Measurements from ENCODE around the gene PMS2. TPM values are rescaled to one million over a fixed set of nuclear protein-coding genes. Genes with fewer than 3 reads are reported as not detected.
A peak's percentile ranks its signal among the peaks of the same experiment; 100 is the strongest.

The PMS2 gene
- total and polyA plus RNA-seq, 9 of the 15 experiments (the other 6 are each of a cell fraction or from before 2014, with no cell fraction given) = 4.9 to 27.6 (median 16.5) TPM

DNA sequence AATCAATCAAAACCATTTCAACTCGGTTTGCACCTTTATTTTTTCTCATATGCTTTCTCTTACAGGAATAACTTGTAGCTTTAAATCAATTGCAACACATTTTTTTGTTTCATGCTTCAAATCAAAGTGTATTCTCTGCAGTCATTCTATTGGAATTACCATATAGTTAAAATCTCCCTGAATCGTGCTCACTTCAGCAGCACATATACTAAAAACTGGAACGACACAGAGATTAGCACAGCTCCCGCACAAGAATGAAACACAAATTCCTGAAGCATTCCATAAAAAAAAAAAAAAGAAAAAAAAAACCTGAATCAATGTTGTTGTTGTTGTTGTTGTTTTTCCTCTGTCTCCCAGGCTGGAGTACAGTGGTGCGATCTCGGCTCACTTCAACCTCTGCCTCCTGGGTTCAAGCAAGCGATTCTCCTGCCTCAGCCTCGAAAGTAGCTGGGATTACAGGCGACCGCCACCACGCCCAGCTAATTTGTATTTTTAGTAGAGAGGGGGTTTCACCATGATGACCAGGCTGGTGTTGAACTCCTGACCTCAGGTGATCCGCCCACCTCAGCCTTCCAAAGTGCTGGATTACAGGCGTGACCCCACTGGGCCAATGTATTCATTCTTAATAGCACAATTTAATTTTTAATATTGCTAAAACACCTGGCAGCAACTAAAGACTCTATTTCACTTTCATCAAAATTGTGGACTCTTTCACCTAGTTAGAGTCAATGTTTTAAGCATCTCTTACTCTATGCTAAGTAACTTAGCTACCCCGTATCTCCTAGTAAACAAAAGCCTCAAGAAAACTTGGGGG lies 48.7 kb upstream of the PMS2 start:
- Histone ChIP-seq H4K20me1 (replicated peaks; ENCODE audit: control insufficient read depth, insufficient read depth, low read length) (peaks cover 8% of the 10 kb centered on the region; the same call in 1 of the 2 replicates), H3K9me1 (ENCODE audit: control insufficient read depth, insufficient read depth, low read length) (no peaks in the 10 kb centered on the region), H3K4me3 (peak overlapping the region; percentile 86), H3K27me3 (ENCODE audit: control insufficient read depth in 2 of 2, insufficient read depth in 2 of 2, low read length in 2 of 2) (no peaks in the 10 kb centered on the region), H3K4me2 (ENCODE audit: insufficient read depth, low read length) (peak overlapping the region; percentile 87), H3K4me1 (replicated peaks in 1 of 2; ENCODE audit: control insufficient read depth in 2 of 2, insufficient read depth in 2 of 2, low read length in 2 of 2) (peaks cover 6 to 21% of the 10 kb centered on the region in 2 experiments; a peak in 4 of 5 replicates), H3K27ac (ENCODE audit: extremely low read depth, low read depth, low read length) (peak overlapping the region; percentile 94), H3K36me3 (ENCODE audit: control insufficient read depth, insufficient read depth, low read length) (peaks cover 27% of the 10 kb centered on the region), H3K79me2 (ENCODE audit: control insufficient read depth, insufficient read depth, low read length) (peaks cover 57% of the 10 kb centered on the region), H3K9me3 (replicated peaks; ENCODE audit: control insufficient read depth, insufficient read depth, low read depth, low read length) (no peaks in the 10 kb centered on the region), H2AFZ (ENCODE audit: low read depth, low read length) (no peak overlapping the region), H3K9ac (ENCODE audit: insufficient read depth in 1 of 2, low read depth in 2 of 2, low read length in 2 of 2) (peak overlapping the region; percentile 89 to 96; a peak in 3 of 4 replicates)
- ChIA-PET CTCF (ENCODE audit: low intra/inter-chr PET ratio) (no interaction called here), POLR2A (interaction anchor here (0.6 to 2.0 kb wide), 14 partner anchors 9 to 75 kb away, joined by 3 to 20 read pairs (median 4); partner anchors contain the start of genes AIMP2, ANKRD61 and PMS2)
- in situ Hi-C loops (cut with MboI) (no loop called here), intact Hi-C loops (cut with micrococcal nuclease) (loop anchor here (2.0 kb wide), 1 partner anchor 49 kb away; the partner anchor contains the start of genes AIMP2 and PMS2)
- no peak for FAIRE-seq
- BruUV-seq (replicated peaks) = no TSS peak
- ATAC-seq = peak; percentile 20
- 1% methylated on average over 12 of the region's 14 CpGs for WGBS (ENCODE audit: insufficient coverage, low coverage, missing lambda C conversion rate)
- peak in 1 of 4 experiments; percentile 69 for DNase-seq (ENCODE audit: extremely low read depth in 1 of 4, low spot score in 3 of 4)
- TF ChIP-seq KLF13 (tag; IDR thresholded peaks at IDR 0.05; ENCODE audit: borderline replicate concordance, low read depth) (peak; percentile 34; the same call in 1 of the 2 replicates), ZNF140 (CRISPR knock-in tag; IDR thresholded peaks at IDR 0.05) (0 out of 2 replicates have a peak, but pooled peaks have one; percentile 64), JUND (IDR thresholded peaks at IDR 0.05; ENCODE audit: borderline replicate concordance, low read depth, low read length) (0 out of 2 replicates have a peak, but pooled peaks have one; percentile 2), JUND (tag; IDR thresholded peaks at IDR 0.05; ENCODE audit: borderline replicate concordance, low read depth, low read length) (no peak), BACH1 (tag; IDR thresholded peaks at IDR 0.05) (no peak), HDAC1 (IDR thresholded peaks at IDR 0.05) (peak in 1 of 2 experiments; percentile 26; a peak in 1 of 4 replicates), KAT7 (CRISPR knock-in tag; IDR thresholded peaks at IDR 0.05; ENCODE audit: borderline replicate concordance) (peak; percentile 39; the same call in 1 of the 2 replicates), FOXK2 (conservative IDR thresholded peaks at IDR 0.05 in 1 of 2, IDR thresholded peaks at IDR 0.05 in 1 of 2; ENCODE audit: low read depth in 2 of 2) (peak in 1 of 2 experiments; percentile 15; a peak in 1 of 4 replicates), SIX5 (IDR thresholded peaks at IDR 0.05; ENCODE audit: borderline replicate concordance in 1 of 2, insufficient read depth in 1 of 2, low read depth in 1 of 2, low read length in 2 of 2) (no peak), SUPT5H (IDR thresholded peaks at IDR 0.05) (peak; percentile 13; the same call in 1 of the 2 replicates), BHLHE40 (IDR thresholded peaks at IDR 0.05; ENCODE audit: low read length) (peak; percentile 48; the same call in 1 of the 2 replicates)
- TF ChIP-seq, protein P1, sequence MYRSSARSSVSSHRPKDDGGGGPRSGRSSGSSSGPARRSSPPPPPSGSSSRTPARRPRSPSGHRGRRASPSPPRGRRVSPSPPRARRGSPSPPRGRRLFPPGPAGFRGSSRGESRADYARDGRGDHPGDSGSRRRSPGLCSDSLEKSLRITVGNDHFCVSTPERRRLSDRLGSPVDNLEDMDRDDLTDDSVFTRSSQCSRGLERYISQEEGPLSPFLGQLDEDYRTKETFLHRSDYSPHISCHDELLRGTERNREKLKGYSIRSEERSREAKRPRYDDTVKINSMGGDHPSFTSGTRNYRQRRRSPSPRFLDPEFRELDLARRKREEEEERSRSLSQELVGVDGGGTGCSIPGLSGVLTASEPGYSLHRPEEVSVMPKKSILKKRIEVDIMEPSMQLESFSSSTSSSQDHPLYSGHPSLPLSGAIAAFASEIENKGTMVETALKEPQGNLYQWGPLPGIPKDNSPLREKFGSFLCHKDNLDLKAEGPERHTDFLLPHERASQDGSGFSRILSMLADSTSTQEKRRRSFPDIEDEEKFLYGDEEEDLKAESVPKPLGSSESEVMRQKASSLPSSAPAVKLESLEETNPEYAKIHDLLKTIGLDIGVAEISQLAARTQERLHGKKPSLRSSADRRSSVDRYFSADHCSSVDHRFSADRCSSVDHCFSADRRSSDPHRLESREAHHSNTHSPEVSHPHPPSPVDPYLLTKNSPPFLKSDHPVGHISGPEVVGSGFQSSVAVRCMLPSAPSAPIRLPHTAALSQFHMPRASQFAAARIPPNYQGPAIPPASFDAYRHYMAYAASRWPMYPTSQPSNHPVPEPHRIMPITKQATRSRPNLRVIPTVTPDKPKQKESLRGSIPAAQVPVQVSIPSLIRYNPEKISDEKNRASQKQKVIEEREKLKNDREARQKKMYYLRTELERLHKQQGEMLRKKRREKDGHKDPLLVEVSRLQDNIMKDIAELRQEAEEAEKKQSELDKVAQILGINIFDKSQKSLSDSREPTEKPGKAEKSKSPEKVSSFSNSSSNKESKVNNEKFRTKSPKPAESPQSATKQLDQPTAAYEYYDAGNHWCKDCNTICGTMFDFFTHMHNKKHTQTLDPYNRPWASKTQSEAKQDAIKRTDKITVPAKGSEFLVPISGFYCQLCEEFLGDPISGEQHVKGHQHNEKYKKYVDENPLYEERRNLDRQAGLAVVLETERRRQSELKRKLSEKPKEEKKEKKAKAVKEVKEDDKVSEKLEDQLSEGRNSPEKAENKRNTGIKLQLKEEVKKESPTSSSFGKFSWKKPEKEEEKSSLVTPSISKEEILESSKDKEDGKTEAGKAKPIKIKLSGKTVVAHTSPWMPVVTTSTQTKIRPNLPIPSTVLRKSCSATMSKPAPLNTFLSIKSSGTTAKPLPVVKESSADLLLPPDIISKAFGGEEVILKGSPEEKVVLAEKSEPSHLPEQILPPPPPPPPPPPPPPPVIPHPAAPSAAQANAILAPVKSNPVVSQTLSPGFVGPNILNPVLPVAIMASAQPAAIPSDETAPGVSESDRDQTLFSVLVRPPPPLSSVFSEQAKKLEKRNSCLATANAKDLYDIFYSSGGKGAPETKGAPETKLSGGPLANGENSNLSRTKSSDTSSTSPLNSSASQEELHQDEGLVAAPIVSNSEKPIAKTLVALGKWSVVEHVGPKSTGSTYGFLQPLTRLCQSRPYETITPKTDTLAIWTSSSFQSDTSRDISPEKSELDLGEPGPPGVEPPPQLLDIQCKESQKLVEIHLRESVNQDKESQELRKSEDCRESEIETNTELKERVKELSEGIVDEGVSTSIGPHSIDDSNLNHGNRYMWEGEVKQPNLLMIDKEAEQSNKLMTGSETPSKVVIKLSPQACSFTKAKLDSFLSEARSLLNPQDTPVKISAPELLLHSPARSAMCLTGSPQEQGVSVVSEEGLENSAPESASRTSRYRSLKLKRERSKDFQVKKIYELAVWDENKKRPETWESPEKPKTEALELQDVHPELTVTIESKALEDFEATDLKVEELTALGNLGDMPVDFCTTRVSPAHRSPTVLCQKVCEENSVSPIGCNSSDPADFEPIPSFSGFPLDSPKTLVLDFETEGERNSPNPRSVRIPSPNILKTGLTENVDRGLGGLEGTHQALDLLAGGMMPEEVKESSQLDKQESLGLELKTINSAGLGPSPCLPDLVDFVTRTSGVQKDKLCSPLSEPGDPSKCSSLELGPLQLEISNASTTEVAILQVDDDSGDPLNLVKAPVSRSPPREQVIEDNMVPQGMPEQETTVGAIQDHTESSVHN (IDR thresholded peaks at IDR 0.05; ENCODE audit: borderline replicate concordance in 1 of 2, low read depth in 1 of 2) = 0 out of 4 replicates have a peak, but pooled peaks of 1 of the 2 experiments have one; percentile 13
